Measurements from ENCODE around the gene SCAPER. TPM values are rescaled to one million over a fixed set of nuclear protein-coding genes. Genes with fewer than 3 reads are reported as not detected.

SCAPER gene
- total and polyA plus RNA-seq, 4 donors, result 3.3 to 18.0 (median 9.9) TPM

DNA sequence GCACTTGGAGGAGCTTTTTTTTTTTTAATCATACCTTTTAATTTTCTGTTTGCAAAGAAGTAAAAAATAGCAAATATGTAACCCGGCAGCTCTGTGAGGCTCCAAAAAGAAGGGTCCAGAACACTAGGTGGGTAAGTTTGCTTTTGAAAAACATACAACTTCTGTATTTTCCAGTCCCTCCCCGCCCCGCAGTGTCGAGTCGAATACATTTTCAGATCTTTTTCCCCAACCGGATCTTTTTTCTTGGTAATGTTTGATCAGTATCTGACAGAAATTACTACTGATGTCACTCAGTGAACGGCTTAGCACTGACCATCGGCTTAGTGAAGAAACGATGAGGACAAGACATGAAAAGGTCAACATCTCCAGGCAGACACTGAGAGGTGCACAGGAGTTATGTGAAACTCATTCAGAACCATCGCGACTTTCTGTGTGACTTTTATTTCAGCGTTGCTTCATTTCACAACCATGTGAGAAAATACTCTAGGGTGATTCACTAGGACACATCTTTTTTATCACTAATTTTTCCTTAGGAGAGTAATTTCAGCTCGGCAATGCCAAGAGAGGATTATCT lies 557.6 kb downstream of the SCAPER start:
- Histone ChIP-seq H3K27ac (ENCODE audit: low read depth in 1 of 2, low read length in 2 of 2) (no peak overlapping the region), H3K9me3 (ENCODE audit: control insufficient read depth in 4 of 4, low read length in 3 of 4) (no peaks in the 10 kb centered on the region), H3K4me1 (ENCODE audit: control insufficient read depth in 4 of 4, insufficient read depth in 4 of 4, low read length in 3 of 4) (peaks cover 5 to 18% (median 14%) of the 10 kb centered on the region in 4 donors), H3K36me3 (ENCODE audit: control insufficient read depth in 4 of 4, insufficient read depth in 3 of 4, low read depth in 1 of 4, low read length in 3 of 4) (peaks cover 0 to 2% (median 0%) of the 10 kb centered on the region in 4 donors), H3K4me3 (ENCODE audit: low read depth in 1 of 3, low read length in 3 of 3) (no peak overlapping the region), H3K27me3 (ENCODE audit: control insufficient read depth in 4 of 4, insufficient read depth in 4 of 4, low read length in 3 of 4) (peaks cover 0 to 18% (median 9%) of the 10 kb centered on the region in 4 donors), H3K9ac (ENCODE audit: low read depth in 1 of 2, low read length in 2 of 2) (no peak overlapping the region)
- 87% methylated on average over 13 of the region's 13 CpGs for WGBS
- no peak for TF ChIP-seq TAF1 (conservative IDR thresholded peaks at IDR 0.05)
- no peak for TF ChIP-seq SP1 (IDR thresholded peaks at IDR 0.05)
- no peak for TF ChIP-seq FOXA2 (IDR thresholded peaks at IDR 0.05)
- TF ChIP-seq YY1 (IDR thresholded peaks at IDR 0.05), result no peak
- TF ChIP-seq RAD21 (IDR thresholded peaks at IDR 0.05), result no peak
- TF ChIP-seq JUND (IDR thresholded peaks at IDR 0.05), result no peak
- TF ChIP-seq, protein P1, sequence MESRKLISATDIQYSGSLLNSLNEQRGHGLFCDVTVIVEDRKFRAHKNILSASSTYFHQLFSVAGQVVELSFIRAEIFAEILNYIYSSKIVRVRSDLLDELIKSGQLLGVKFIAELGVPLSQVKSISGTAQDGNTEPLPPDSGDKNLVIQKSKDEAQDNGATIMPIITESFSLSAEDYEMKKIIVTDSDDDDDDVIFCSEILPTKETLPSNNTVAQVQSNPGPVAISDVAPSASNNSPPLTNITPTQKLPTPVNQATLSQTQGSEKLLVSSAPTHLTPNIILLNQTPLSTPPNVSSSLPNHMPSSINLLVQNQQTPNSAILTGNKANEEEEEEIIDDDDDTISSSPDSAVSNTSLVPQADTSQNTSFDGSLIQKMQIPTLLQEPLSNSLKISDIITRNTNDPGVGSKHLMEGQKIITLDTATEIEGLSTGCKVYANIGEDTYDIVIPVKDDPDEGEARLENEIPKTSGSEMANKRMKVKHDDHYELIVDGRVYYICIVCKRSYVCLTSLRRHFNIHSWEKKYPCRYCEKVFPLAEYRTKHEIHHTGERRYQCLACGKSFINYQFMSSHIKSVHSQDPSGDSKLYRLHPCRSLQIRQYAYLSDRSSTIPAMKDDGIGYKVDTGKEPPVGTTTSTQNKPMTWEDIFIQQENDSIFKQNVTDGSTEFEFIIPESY (IDR thresholded peaks at IDR 0.05), result no peak
- TF ChIP-seq, protein P2, sequence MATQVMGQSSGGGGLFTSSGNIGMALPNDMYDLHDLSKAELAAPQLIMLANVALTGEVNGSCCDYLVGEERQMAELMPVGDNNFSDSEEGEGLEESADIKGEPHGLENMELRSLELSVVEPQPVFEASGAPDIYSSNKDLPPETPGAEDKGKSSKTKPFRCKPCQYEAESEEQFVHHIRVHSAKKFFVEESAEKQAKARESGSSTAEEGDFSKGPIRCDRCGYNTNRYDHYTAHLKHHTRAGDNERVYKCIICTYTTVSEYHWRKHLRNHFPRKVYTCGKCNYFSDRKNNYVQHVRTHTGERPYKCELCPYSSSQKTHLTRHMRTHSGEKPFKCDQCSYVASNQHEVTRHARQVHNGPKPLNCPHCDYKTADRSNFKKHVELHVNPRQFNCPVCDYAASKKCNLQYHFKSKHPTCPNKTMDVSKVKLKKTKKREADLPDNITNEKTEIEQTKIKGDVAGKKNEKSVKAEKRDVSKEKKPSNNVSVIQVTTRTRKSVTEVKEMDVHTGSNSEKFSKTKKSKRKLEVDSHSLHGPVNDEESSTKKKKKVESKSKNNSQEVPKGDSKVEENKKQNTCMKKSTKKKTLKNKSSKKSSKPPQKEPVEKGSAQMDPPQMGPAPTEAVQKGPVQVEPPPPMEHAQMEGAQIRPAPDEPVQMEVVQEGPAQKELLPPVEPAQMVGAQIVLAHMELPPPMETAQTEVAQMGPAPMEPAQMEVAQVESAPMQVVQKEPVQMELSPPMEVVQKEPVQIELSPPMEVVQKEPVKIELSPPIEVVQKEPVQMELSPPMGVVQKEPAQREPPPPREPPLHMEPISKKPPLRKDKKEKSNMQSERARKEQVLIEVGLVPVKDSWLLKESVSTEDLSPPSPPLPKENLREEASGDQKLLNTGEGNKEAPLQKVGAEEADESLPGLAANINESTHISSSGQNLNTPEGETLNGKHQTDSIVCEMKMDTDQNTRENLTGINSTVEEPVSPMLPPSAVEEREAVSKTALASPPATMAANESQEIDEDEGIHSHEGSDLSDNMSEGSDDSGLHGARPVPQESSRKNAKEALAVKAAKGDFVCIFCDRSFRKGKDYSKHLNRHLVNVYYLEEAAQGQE (IDR thresholded peaks at IDR 0.05), result no peak
- TF ChIP-seq HNF4A (conservative IDR thresholded peaks at IDR 0.05), result no peak
- TF ChIP-seq HNF4G (IDR thresholded peaks at IDR 0.05), result no peak
- TF ChIP-seq NR2F2 (IDR thresholded peaks at IDR 0.05), result no peak
- no peak for TF ChIP-seq EGR1 (IDR thresholded peaks at IDR 0.05; ENCODE audit: low read depth in 2 of 2)
- TF ChIP-seq, protein P3, sequence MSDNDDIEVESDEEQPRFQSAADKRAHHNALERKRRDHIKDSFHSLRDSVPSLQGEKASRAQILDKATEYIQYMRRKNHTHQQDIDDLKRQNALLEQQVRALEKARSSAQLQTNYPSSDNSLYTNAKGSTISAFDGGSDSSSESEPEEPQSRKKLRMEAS (IDR thresholded peaks at IDR 0.05), result no peak
- TF ChIP-seq, protein P4, sequence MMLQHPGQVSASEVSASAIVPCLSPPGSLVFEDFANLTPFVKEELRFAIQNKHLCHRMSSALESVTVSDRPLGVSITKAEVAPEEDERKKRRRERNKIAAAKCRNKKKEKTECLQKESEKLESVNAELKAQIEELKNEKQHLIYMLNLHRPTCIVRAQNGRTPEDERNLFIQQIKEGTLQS (IDR thresholded peaks at IDR 0.05), result no peak
- TF ChIP-seq RXRA (IDR thresholded peaks at IDR 0.05), result no peak
- no peak for TF ChIP-seq GABPA (IDR thresholded peaks at IDR 0.05 in 1 of 2, conservative IDR thresholded peaks at IDR 0.05 in 1 of 2)
- TF ChIP-seq, protein P5, sequence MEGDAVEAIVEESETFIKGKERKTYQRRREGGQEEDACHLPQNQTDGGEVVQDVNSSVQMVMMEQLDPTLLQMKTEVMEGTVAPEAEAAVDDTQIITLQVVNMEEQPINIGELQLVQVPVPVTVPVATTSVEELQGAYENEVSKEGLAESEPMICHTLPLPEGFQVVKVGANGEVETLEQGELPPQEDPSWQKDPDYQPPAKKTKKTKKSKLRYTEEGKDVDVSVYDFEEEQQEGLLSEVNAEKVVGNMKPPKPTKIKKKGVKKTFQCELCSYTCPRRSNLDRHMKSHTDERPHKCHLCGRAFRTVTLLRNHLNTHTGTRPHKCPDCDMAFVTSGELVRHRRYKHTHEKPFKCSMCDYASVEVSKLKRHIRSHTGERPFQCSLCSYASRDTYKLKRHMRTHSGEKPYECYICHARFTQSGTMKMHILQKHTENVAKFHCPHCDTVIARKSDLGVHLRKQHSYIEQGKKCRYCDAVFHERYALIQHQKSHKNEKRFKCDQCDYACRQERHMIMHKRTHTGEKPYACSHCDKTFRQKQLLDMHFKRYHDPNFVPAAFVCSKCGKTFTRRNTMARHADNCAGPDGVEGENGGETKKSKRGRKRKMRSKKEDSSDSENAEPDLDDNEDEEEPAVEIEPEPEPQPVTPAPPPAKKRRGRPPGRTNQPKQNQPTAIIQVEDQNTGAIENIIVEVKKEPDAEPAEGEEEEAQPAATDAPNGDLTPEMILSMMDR (IDR thresholded peaks at IDR 0.05; ENCODE audit: low read depth, low read length, missing input control), result no peak
- no peak for DNase-seq (ENCODE audit: low spot score)
